CD4-positive, alpha-beta T cell treated with Interleukin-21 for 1 hour (primary cell): ENCODE measurements around the gene MEP1A.
"Not testable (repeated sequence)": the region's sequence is repeated elsewhere in the genome, so short reads cannot be mapped to it uniquely, and the experiment has no call there.

Source experiments
- DNase-seq: peaks from one replicate; pipeline ENCODE4 v3.0.0-alpha.2; 2020

Gene MEP1A

DNA sequence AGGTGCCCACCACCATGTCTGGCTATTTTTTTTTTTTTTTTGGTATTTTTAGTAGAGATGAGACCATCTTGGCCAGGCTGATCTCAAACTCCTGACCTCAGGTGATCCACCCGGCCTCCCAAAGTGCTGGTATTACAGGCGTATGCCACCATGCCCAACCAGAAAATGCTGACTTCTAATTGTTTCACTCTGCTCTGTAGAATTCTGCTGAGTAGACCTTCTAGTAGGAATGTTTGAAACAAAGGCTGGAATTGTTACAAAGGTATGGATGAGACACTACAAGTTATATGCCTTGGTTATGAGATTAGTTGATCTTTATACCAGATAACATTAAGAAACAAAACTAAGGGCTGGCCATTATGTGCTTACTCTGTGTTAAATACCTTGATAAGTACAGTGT is 44.8 kb downstream of the MEP1A start:
- DNase-seq: no peak

GRCh38 chr6:46842252-46842846 is 49.2 kb downstream of the MEP1A start:
- DNase-seq: not testable (repeated sequence)

- DNase-seq: no peak
Measured at GRCh38 chr6:46845126-46845525, 51.9 kb downstream of the MEP1A start.

GRCh38 chr6:46848684-46849360 is 55.6 kb downstream of the MEP1A start:
- DNase-seq: peak; percentile 37

GRCh38 chr6:46849361-46849690 is 56.1 kb downstream of the MEP1A start:
- DNase-seq: no peak

GRCh38 chr6:46850792-46851191 is 57.6 kb downstream of the MEP1A start:
- no peak for DNase-seq

DNA sequence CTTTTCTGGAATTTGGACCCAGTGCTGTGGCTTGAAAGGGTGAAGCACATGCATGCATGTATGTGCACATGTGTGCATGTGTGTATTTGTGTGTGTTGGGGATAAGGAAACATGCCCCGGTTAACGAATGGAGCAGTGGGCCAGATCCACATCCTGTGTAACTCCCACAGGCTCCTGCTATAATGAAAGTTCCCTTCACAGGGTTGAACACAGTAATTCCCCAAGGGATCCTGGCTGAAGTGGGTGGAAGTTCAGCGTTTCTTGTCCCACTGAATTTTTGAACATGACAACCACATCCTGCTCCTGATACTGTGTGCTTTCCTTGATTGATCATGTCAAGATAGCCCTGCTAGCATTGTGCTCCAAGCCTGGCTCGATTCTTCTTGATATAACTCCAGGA is 58.4 kb downstream of the MEP1A start:
- not testable (repeated sequence) for DNase-seq

DNA sequence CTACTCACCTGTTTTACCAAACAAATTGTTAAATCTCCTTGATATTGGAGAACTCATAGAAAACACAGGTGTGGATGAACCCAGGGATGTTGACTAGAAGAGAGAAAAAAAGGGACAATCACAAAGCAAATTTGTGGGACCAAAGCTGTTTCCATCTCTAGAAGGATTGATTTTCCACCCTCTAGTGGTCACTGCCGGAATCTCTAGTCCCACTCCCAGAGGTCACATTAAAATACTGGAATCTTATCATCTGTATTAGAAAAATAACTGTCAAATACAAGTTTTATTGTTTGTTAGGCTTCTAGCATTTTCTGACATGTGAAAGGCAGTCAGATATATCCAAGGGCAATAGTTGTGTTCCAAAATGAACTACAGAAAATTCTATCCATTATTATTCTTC is 62.8 kb downstream of the MEP1A start:
- peak; percentile 3 for DNase-seq

DNA sequence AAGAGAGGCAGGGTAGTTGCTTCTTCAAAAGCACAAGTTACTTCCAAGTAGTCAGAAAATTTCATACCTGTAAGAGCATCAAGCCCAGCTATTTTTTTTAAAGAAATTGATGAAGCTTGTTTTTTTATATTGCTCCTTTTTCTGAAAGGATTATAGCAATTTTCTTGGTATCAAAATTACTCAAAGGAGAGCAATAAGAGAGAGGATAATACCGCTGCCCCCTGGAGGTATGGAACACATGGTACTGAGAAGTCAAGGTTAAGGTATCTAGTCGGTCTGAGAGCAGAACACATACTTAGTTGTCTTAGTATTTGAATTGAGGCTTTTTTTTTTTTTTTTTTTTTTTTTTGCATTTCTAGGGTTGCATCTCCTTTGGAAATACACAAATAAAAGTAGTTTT is 69.2 kb downstream of the MEP1A start:
- no peak for DNase-seq

DNA sequence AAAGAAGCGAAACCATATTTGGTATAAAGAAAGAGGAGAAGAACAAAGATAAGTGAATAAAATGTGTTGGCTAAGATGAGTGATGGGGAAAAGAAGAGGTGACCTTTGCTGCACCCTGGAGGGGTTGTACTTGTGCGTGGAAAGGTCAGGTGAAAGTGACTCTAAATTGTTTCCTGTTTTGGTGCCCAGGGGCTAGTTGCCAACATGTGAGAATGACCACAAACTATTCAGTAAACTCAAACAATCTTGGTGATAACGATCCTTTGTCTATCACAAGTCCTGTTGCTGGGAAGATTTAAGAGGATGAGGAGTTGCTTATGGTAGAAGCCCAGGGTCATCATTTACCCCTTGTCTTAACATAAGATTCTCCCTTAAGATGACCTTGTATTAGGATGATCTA is 70.6 kb downstream of the MEP1A start:
- DNase-seq: no peak

- no peak for DNase-seq
Measured at GRCh38 chr6:46865221-46865620, 72.0 kb downstream of the MEP1A start.

DNA sequence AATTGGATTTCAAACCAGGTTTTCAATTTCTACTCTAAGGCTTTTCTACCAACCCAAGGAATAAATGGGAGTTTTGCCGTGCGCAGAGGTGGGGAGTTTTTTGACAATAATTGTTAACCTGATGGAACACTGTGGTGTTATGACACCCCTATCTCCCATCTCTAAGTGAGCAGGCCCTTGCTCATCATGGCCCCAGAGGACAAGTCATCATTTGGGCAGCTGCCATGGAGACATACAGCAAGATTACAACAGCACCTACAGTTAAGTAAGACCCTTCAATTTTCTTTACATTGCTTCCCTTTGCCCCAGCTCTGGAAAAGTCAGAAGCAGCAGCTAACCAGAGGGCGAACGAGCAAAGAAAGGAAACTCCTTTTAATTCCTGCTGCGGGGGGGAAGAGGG is 74.2 kb downstream of the MEP1A start:
- DNase-seq: no peak

- DNase-seq: no peak
Measured at GRCh38 chr6:46876126-46876525, 82.9 kb downstream of the MEP1A start.

GRCh38 chr6:46879003-46879402 is 85.8 kb downstream of the MEP1A start:
- DNase-seq: no peak

GRCh38 chr6:46882645-46883044 is 89.5 kb downstream of the MEP1A start:
- no peak for DNase-seq

- DNase-seq: no peak
Measured at GRCh38 chr6:46888031-46888430, 94.8 kb downstream of the MEP1A start.

- no peak for DNase-seq
Measured at GRCh38 chr6:46888578-46888977, 95.4 kb downstream of the MEP1A start.
